ENCODE measurements around the gene TTC9B.

TTC9B gene

GRCh38 chr19:40249781-40250180 lies 31.6 kb upstream of the TTC9B start:
- no peak for DNase-seq (ENCODE audit: extremely low read depth, low read depth)
- no peak overlapping the region for H3K4me3 ChIP-seq (replicated peaks; ENCODE audit: low read depth, low read length)
- no peak for TF ChIP-seq CTCF (IDR thresholded peaks at IDR 0.05; ENCODE audit: low read depth, low read length, missing control alignments)

GRCh38 chr19:40249201-40249600 lies 31.0 kb upstream of the TTC9B start:
- no peak for DNase-seq (ENCODE audit: extremely low read depth, low read depth)
- no peak for TF ChIP-seq CTCF (IDR thresholded peaks at IDR 0.05; ENCODE audit: low read depth, low read length, missing control alignments)
- no peak overlapping the region for H3K4me3 ChIP-seq (replicated peaks; ENCODE audit: low read depth, low read length)

GRCh38 chr19:40247735-40248262 lies 29.6 kb upstream of the TTC9B start:
- no peak for TF ChIP-seq CTCF (IDR thresholded peaks at IDR 0.05; ENCODE audit: low read depth, low read length, missing control alignments)

DNA sequence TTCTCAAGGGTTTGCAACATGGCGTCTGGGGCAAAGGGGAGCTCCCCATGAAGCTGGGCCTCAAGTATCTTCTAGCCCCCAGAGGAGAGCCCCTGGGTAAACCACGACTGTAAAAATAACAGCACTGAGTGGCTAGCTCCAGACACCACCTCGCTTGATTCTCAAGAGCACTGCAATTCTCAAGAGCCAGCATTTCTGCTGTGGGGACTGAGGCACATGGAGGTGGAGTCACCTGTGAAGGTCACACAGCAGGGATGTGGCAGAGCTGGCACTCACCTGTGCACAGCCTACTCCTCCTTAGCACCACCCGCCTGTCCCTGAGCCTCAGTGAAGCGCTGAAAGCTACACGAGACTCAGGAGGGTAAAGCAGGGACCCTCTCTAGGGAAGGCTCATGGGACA lies 29.0 kb upstream of the TTC9B start:
- no peak for TF ChIP-seq CTCF (IDR thresholded peaks at IDR 0.05; ENCODE audit: low read depth, low read length, missing control alignments)
- DNase-seq (ENCODE audit: extremely low read depth, low read depth) = no peak
- H3K4me3 ChIP-seq (replicated peaks; ENCODE audit: low read depth, low read length) = no peak overlapping the region

More at GRCh38 chr19:40247735-40248262, 29.6 kb upstream of the TTC9B start:
- H3K4me3 ChIP-seq (replicated peaks; ENCODE audit: low read depth, low read length) = no peak overlapping the region
- no peak for DNase-seq (ENCODE audit: extremely low read depth, low read depth)

GRCh38 chr19:40246292-40247073 lies 28.3 kb upstream of the TTC9B start:
- DNase-seq (ENCODE audit: extremely low read depth, low read depth) = no peak
- H3K4me3 ChIP-seq (replicated peaks; ENCODE audit: low read depth, low read length) = no peak overlapping the region
- TF ChIP-seq CTCF (IDR thresholded peaks at IDR 0.05; ENCODE audit: low read depth, low read length, missing control alignments) = no peak

DNA sequence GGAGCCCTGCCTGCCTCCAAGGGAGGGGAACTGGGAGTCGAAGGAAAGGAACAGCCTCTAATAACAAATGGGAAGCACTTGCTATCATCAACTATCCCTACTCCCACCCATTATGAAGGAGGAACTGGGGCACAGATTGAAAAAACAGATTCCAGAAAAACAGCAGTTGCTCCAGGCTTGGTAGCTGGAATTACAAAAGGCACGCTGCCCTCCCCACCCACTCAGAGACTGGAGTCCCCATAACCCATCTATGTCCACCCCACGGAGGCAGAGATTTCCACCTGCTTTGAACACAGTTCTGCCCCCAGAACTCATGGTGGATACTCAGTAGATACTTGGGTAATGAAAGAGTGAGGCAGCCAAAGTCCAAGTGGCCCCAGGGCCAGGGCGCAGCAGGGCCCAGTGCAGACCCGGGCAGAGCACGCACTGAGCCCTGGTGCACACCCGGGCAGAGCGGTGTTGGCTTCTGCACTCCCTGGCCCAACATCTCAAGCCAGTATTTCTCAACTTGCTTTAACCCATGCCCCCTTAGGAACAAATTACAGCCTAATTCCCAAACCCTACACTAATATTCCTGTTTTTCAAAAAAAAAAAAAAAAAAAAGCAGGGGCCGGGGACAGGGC lies 27.4 kb upstream of the TTC9B start:
- DNase-seq (ENCODE audit: extremely low read depth, low read depth) = no peak
- no peak for TF ChIP-seq CTCF (IDR thresholded peaks at IDR 0.05; ENCODE audit: low read depth, low read length, missing control alignments)
- no peak overlapping the region for H3K4me3 ChIP-seq (replicated peaks; ENCODE audit: low read depth, low read length)

Measured in HFF-Myc (cell line).